Femur (tissue), 1 donor: ENCODE measurements around the gene HLCS.

Source experiments
- DNase-seq: peaks from one replicate; pipeline ENCODE4 v3.0.0-alpha.2; 2017

HLCS gene

DNA sequence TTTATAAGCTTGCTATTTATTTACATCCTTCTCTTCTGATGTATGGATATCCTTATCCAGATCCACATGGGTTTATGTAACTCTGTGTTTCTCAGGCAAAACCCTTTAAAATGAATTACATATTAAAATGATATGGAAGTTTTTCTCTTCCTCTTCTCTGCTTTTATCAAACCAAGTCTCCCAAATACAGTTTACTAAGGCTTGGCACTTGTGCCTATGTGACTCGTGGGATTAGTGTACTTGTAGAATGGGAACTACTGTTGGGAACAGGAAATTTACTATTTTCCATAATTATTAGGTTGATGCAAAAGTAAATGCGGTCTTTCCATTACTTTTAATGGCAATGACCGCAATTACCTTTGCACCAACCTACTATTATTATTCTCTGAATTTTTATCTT, 252.7 kb downstream of the HLCS start:
- DNase-seq: no peak

DNA sequence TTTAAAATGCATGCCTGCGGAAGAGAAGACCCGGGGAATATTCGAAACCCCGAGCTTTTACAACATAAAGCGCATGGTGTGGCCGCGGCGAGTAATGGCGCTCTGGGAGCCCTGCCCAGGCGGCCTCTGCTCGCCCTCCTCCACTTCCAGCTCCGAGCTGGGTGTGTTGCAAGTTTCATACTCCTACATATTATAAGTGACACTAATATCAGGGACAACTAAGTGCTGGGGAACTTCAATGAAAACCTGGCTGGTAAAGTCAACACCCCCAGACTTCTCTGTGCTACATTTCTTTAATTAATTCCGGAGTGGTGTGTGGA, 255.8 kb downstream of the HLCS start:
- no peak for DNase-seq

DNA sequence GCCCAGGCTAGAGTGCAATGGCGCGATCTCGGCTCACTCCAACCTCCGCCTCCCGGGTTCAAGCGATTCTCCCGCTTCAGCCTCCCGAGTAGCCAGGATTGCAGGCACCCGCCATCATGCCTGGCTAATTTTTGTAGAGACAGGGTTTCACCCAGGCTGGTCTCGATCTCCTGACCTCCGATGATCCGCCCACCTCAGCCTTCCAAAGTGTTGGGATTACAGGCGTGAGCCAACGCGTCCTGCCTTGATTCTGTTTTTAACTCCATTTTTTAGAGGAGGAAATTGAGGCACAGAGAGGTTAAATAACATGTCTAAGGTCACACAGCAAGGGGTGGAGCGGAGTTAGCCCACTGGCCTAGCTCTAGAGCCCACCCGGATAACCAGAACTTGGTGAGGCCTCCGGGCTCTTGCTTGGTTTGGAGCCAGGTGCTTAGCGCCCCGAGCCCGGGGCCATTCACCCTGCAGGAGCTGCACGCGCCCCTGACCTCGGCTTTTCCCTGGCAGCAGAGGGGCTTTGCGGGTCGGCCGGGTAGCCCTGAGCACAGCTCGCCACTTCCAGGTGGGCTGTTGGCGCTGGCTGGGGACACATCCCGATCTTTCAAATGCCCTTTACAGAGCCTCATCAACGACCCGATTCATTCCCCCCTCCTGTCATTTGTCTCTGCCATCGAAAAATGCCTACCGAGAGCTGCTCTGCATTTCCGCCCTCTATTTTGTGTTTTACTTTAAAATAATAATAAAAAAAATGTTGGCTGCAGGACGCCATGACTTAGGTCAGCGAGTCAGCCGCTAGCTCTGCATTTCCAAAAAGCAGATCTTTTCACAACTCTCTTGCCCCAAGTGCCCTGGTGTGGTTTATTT, 256.4 kb downstream of the HLCS start:
- DNase-seq: no peak

DNA sequence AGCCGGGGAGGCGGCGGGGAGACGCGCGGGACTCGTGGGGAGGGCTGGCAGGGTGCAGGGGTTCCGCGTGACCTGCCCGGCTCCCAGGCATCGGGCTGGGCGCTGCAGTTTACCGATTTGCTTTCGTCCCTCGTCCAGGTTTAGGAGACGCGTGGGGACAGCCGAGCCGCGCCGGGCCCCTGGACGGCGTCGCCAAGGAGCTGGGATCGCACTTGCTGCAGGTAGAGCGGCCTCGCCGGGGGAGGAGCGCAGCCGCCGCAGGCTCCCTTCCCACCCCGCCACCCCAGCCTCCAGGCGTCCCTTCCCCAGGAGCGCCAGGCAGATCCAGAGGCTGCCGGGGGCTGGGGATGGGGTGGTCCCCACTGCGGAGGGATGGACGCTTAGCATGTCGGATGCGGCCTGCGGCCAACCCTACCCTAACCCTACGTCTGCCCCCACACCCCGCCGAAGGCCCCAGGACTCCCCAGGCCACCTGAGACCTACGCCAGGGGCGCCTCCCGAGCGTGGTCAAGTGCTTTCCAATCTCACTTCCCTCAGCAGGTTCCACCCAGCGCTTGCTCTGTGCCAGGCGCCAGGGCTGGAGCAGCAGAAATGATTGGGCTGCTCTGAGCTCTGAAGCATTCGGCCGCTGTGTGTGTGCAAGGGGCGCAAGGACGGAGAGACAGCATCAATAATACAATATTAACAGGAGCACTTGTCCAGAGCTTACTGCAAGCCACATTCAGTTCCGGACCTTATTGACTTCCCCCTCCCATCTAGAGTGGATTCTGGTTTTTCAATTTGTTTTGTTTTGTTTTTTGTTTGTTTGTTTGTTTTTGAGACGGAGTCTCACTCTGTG, 257.2 kb downstream of the HLCS start:
- DNase-seq: no peak

DNA sequence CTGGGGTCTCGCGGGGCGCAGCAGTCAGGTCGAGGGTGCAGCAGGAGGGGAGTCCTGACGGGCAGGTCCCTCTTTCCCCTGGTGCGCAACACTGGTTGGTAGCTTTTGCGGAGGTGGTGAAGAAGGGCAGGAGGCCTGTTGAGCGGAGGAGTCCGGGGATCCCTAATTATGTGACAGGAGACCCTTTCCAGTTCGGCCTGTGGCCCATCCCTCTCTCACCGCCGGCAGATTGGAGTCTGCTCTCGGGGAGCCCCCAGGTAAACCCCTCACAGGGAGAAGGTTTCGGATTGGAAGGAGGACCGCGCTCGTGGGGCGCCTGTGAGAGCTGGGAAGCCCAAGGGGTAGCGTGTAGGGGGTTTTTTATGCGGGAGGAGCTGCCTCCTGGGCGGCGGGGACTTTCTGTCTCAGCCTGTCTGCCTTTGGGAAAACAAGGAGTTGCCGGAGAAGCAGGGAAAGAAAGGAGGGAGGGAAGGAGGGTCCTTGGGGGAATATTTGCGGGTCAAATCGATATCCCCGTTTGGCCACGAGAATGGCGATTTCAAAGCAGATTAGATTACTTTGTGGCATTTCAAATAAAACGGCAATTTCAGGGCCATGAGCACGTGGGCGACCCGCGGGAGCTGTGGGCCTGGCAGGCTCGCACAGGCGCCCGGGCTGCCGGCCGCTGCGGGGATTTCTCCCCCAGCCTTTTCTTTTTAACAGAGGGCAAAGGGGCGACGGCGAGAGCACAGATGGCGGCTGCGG, 258.0 kb downstream of the HLCS start:
- DNase-seq: no peak

- DNase-seq: no peak
These were observed 258.6 kb downstream of the HLCS start for GRCh38 chr21:36707763-36708285.

DNA sequence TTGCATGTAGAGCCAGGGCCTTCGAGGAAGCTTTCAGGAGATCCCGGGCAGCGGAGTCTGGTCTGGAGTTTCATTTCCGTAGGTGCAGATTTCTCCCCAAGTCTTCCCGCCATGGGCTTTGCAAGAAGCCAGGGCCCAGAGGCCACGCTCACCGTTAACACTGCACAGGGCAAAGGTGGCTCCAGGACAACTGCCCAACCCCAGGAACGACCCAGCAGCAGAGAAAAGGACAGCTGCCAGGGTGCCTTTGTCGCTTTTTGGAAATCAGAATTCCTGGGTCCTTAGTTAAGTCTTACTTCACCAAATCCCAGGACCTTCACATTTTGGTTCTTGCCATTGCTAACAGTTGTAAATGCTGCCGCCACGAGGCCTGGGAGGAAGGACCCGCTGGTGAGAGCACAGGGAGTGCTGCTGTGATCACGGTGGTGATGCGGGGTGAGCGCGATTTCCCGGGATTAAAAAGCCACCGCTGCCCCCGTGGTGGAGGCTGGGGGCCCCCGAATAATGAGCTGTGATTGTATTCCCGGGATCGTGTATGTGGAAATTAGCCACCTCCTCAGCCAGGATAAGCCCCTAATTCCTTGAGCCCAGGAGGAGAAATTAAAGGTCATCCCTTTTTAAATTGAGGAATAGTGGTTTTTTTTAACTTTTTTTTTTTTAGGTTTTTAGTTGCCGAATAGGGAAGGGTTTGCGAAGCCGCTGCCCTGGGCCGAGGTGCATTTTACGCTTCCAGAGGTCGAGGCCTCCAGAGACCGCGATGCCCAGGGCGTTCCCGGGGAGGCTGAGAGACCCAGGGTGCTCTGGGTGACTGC, 259.3 kb downstream of the HLCS start:
- DNase-seq: no peak

DNA sequence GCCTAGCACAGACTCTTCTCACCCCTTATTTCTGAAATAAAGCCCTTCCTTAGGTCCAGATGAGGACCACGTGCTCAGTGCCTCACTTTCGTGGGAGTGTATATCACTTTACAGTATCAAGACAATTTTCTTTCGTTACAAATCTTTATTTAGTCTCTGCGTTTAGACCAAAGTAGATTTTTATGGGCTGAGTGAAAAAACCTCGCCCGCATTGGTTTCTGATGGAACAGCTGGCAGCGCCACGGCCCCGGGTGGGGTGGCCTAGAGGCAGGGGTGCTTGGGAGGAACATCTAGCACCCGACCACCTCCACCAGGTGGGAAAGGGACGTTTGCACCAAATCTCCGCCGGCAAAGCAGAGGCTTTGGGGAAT, 260.0 kb downstream of the HLCS start:
- no peak for DNase-seq

- DNase-seq: no peak
These were observed 260.6 kb downstream of the HLCS start for GRCh38 chr21:36705679-36706481.

DNA sequence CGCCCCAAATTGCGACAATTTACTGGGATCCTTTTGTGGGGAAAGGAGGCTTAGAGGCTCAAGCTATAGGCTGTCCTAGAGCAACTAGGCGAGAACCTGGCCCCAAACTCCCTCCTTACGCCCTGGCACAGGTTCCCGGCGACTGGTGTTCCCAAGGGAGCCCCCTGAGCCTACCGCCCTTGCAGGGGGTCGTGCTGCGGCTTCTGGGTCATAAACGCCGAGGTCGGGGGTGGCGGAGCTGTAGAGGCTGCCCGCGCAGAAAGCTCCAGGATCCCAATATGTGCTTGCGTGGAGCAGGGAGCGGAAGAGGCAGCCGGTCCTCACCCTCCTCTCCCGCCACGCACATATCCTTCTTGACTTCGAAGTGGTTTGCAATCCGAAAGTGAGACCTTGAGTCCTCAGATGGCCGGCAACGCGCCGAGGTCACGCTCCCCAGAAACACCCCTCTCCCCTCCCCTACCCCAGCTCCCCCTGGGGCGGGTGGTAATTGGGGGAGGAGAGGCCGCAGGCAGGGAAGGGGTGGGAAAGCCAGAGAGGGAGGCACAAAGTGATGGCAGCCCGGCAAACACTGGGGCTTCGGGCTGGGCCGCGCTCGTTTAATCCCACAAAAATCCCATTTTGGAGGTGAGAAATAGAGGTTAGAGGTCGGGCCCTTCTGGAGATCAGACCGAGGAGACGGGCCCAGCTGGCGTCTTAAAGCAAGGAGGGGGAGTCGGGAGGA, 261.4 kb downstream of the HLCS start:
- peak; percentile 28 for DNase-seq

DNA sequence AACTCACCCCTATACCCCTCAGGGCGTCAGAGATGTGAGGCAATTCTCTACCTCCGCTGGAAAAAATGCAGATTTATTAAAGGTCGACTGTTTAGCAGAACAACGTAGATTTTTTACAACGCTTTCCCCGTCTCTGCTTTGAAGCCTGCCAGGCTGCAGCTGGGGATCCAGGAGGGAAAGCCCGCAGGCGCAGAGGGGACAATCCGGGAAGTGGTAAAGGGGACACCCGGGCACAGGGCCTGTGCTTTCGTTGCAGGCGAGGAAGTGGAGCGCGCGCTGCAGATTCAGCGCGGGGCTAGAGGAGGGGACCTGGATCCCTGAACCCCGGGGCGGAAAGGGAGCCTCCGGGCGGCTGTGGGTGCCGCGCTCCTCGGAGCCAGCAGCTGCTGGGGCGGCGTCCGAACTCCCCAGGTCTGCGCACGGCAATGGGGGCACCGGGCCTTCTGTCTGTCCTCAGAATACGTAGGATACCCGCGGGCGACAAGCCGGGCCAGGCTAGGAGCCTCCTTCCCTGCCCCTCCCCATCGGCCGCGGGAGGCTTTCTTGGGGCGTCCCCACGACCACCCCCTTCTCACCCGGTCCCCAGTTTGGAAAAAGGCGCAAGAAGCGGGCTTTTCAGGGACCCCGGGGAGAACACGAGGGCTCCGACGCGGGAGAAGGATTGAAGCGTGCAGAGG, 262.1 kb downstream of the HLCS start:
- no peak for DNase-seq

DNA sequence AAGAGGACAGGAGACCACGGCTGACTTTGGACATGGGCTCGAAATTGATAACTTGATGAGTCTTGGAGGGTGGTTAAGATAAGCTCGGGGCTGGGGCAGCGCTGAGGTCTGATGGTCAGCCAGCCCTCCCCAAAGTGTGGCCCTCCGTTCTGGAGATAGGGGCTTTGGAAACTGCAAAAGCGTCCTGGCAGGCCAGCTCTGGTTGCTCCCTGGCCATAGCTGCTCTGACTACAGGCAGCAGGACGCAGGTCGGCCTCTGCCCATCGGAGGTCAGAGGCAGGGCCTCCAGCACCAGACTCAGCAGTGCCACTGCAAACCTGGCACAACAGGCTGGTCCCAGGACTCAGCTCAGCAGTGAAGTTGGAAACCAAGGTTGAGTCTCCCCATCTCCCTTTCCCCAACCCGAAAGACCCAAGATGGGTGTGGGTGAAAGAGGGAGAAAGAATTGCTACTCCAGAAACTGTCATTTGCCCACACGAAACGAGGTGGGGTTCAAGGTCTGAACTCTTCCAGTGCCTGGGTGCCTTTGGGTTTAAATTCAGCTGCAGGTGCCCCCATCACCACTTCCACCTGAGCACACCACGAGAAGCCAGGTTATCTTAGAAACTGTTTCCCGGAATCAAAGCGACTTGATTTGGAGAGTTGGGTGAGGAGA, 262.7 kb downstream of the HLCS start:
- no peak for DNase-seq

GRCh38 chr21:36703123-36703522, 263.3 kb downstream of the HLCS start:
- no peak for DNase-seq

GRCh38 chr21:36702622-36702968, 263.9 kb downstream of the HLCS start:
- no peak for DNase-seq

GRCh38 chr21:36701756-36702621, 264.5 kb downstream of the HLCS start:
- no peak for DNase-seq

DNA sequence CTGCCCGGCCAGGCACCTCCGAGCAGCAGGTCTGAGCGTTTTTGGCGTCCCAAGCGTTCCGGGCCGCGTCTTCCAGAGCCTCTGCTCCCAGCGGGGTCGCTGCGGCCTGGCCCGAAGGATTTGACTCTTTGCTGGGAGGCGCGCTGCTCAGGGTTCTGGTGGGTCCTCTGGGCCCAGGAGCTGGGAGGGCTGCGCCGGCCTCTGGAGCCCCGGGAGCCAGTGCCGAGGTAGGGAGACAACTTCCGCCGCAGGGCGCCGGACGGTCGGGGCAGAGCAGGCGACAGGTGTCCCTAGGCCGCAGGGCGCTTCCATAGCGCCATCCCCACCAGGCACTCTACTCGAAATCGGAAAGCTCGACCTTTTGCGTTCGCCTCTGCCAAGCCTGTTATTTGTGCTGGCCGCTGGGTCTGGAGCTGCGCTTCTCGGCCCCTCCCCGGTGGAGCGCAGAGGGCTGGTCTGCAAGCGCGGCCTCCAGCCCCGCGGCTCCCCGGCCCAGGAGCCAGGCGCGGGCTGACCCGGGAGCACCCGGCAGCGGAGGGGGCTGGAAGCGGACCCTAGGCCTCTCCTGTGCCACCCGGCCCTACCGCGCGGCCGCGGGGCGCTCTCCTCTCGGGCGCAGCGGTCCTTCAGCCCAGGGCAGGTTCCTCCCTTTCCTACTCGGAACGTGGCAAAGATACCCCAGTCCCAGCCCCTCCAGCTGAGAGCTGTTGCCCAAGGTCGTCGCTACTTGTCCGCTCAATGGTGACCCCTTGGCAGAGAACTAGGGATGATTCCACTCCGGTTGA, 265.3 kb downstream of the HLCS start:
- DNase-seq: no peak
